IMR-90 (cell line): ENCODE results near the gene AHNAK.

Experiments
- CEBPB ChIP-seq: IDR thresholded peaks from 2 replicates; pipeline ENCODE4 v1.6.1; 2012; ENCODE audit warnings: low read depth, low read length, improper control_type of control experiment
- CTCF ChIP-seq: conservative IDR thresholded peaks from 2 replicates; pipeline ENCODE4 v1.5.1; 2012; ENCODE audit warnings: mild to moderate bottlenecking, low read depth, low read length, improper control_type of control experiment
- FOS ChIP-seq: fragments of 150-350 bp; IDR thresholded peaks from 2 replicates; pipeline ENCODE4 v1.6.1; 2016; ENCODE audit warnings: low read depth, low read length
- MAZ ChIP-seq: IDR thresholded peaks from 2 replicates; pipeline ENCODE4 v1.6.1; 2012; ENCODE audit warnings: low read depth, mild to moderate bottlenecking, low read length, improper control_type of control experiment, moderate library complexity, borderline replicate concordance
- POLR2A ChIP-seq: IDR thresholded peaks from 2 replicates; pipeline ENCODE4 v1.6.1; 2012; ENCODE audit warnings: mild to moderate bottlenecking, low read depth, low read length
- RFX5 ChIP-seq: IDR thresholded peaks from 2 replicates; pipeline ENCODE4 v1.8.0; 2012; ENCODE audit warnings: low read depth, mild to moderate bottlenecking, low read length, moderate library complexity

DNA sequence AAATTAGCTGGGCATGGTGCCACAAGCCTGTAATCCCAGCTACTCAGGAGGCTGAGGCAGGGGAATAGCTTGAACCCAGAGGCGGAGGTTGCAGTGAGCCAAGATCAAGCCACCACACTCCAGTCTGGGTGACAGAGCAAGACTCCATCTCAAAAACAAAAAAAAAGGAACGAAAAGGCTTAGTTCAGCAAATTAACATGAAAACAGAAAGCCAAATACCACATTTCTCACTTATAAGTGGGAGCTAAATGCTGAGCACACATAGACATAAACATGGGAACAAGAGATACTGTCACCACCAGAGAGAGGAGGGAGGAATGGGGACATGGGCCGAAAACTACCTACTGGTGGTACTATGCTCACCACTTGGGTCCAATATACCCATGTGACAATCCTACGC, 89.1 kb downstream of the AHNAK start:
- TF ChIP-seq POLR2A (no peak), CEBPB (no peak), MAZ (no peak), FOS (no peak), CTCF (no peak), RFX5 (no peak)
